ENCODE measurements around the gene CCDC188.

CCDC188 gene

DNA sequence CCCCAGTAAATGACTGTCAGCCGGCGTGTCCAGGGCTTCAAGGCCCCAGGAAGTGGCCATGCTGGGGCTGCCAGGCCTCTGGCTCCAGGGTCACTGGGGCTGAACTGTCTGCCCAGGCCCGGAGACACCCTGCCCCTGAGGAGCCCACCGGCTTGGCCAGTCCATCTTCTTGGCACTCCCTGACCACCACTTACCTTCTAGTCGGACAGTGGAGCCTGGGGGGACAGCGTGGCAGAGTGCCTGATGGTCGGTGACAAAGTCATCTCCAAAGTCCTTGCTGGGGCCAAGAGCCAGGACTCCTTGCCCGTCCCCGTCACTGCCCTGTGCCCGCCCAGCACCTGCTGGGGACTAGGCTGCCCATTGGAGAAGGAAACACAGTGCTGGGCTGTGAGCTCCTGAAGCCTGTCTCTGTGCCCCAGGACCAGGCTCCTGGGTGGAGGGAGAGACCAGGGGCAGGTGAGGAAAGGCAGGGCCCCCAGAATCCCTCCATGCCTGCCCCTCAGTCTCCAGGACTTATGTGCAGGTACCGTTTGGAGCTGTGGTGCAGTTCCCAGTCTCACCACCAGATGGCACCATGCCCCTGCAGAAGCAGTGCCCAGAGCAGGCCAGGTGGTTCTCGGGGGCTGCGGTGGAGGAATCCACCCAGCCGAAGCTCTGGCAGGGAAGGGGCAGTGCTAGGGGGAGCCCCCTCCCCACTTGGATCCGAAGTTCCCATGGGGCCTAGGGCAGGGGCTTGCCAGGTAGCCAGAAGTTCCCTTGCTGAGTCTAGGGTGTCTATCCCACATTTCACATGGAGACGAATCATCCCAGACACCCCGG, 6.0 kb upstream of the CCDC188 start:
- TF ChIP-seq, protein P1, sequence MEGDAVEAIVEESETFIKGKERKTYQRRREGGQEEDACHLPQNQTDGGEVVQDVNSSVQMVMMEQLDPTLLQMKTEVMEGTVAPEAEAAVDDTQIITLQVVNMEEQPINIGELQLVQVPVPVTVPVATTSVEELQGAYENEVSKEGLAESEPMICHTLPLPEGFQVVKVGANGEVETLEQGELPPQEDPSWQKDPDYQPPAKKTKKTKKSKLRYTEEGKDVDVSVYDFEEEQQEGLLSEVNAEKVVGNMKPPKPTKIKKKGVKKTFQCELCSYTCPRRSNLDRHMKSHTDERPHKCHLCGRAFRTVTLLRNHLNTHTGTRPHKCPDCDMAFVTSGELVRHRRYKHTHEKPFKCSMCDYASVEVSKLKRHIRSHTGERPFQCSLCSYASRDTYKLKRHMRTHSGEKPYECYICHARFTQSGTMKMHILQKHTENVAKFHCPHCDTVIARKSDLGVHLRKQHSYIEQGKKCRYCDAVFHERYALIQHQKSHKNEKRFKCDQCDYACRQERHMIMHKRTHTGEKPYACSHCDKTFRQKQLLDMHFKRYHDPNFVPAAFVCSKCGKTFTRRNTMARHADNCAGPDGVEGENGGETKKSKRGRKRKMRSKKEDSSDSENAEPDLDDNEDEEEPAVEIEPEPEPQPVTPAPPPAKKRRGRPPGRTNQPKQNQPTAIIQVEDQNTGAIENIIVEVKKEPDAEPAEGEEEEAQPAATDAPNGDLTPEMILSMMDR (IDR thresholded peaks at IDR 0.05; ENCODE audit: control insufficient read depth, insufficient read depth, low read depth, low read length, missing control alignments), result peak; percentile 97
- no peak overlapping the region for H3K4me3 ChIP-seq (ENCODE audit: control insufficient read depth, low read depth, low read length)
- peak; percentile 23 for DNase-seq (ENCODE audit: low read depth)

GRCh38 chr22:20156042-20156389, 5.2 kb upstream of the CCDC188 start:
- no peak overlapping the region for H3K4me3 ChIP-seq (ENCODE audit: control insufficient read depth, low read depth, low read length)
- TF ChIP-seq, protein P1 (IDR thresholded peaks at IDR 0.05; ENCODE audit: control insufficient read depth, insufficient read depth, low read depth, low read length, missing control alignments), result no peak
- no peak for DNase-seq (ENCODE audit: low read depth)

- TF ChIP-seq, protein P1 (IDR thresholded peaks at IDR 0.05; ENCODE audit: control insufficient read depth, insufficient read depth, low read depth, low read length, missing control alignments), result no peak
- no peak for DNase-seq (ENCODE audit: low read depth)
- H3K4me3 ChIP-seq (ENCODE audit: control insufficient read depth, low read depth, low read length), result peak overlapping the region; percentile 23
Observed at GRCh38 chr22:20155330-20156041, 4.6 kb upstream of the CCDC188 start.

DNA sequence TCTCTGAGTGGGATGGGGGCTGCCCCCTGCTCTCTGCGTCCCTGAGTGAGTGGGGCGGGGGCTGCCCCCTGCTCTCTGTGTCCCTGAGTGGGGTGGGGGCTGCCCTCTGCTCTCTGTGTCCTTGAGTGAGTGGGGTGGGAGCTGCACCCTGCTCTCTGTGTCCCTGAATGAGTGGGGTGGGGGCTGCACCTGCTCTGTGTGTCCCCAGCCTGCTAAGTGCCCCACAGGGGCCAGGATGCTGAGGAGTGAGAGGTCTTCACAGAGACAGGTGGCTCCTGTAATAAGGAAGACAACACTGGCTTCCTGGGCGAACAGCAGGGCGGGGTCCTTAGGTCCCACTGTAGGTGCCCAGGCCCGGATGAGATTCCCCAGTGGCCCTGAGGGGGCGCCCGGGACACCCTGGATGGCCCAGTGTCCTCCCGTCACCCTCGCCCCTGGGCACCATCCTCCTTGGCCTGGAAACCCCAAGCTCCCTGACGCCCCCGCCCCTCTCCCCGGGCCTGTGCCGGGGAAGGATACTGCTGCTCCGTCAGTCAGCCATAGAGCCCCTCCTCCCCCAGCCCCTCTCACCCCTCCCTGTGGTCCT, 3.8 kb upstream of the CCDC188 start:
- DNase-seq (ENCODE audit: low read depth), result no peak
- TF ChIP-seq, protein P1 (IDR thresholded peaks at IDR 0.05; ENCODE audit: control insufficient read depth, insufficient read depth, low read depth, low read length, missing control alignments), result no peak
- peak overlapping the region; percentile 23 for H3K4me3 ChIP-seq (ENCODE audit: control insufficient read depth, low read depth, low read length)

- DNase-seq (ENCODE audit: low read depth), result no peak
- TF ChIP-seq, protein P1 (IDR thresholded peaks at IDR 0.05; ENCODE audit: control insufficient read depth, insufficient read depth, low read depth, low read length, missing control alignments), result no peak
- H3K4me3 ChIP-seq (ENCODE audit: control insufficient read depth, low read depth, low read length), result no peak overlapping the region
Observed at GRCh38 chr22:20153945-20154344, 3.1 kb upstream of the CCDC188 start.

DNA sequence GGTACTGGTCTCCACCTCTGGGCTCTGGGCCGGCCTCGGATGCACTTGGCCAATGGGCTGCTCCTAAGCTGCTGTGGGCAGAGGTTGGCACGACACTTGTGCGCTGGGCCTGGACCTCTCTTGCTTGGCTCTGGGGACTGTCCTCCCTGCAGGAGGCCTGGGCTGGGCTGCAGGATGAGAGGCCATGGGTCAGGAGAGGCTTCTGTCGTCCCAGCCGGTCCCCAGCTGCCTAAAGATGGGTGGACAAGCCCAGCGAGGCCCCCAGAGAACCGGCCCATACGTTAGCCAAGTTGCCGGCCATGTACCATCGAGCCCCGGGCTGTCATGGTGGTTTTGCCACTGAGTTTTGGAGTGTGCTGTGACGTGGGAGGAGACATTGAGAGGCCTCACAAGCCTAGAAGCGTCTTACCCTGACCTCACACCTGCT, 1.6 kb upstream of the CCDC188 start:
- no peak overlapping the region for H3K4me3 ChIP-seq (ENCODE audit: control insufficient read depth, low read depth, low read length)
- TF ChIP-seq, protein P1 (IDR thresholded peaks at IDR 0.05; ENCODE audit: control insufficient read depth, insufficient read depth, low read depth, low read length, missing control alignments), result no peak
- DNase-seq (ENCODE audit: low read depth), result no peak
